Neutrophil (primary cell): ENCODE data around the gene GOLGA1.

Source experiments
- H3K27ac ChIP-seq: fragments of 200-600 bp; sonication (generic); 2 replicates; pipeline ENCODE4 v1.5.1; 2016; ENCODE audit warnings: mild to moderate bottlenecking, moderate library complexity
- H3K27me3 ChIP-seq: fragments of 200-600 bp; sonication (generic); 2 replicates; pipeline ENCODE4 v1.6.0; 2016; ENCODE audit warnings: mild to moderate bottlenecking
- H3K36me3 ChIP-seq: fragments of 200-600 bp; sonication (generic); 2 replicates; pipeline ENCODE4 v1.5.1; 2017
- H3K4me1 ChIP-seq, 2 experiments: fragments of 200-600 bp in 1 of 2; sonication (generic) in 1 of 2; 1 replicate in 1 of 2; 2 replicates in 1 of 2; pipeline versions ENCODE4 v1.5.1 to v1.6.1; 2013 to 2016; ENCODE audit warnings: low read depth in 1 of 2, low read length in 1 of 2, mild to moderate bottlenecking in 1 of 2, moderate library complexity in 1 of 2; ENCODE audit not compliant: control insufficient read depth in 1 of 2, insufficient read depth in 1 of 2
- H3K4me3 ChIP-seq, 2 experiments: fragments of 200-600 bp in 1 of 2; sonication (generic) in 1 of 2; 1 replicate in 1 of 2; 2 replicates in 1 of 2; pipeline ENCODE4 v1.5.1; 2013 to 2016; ENCODE audit warnings: low read depth in 1 of 2, low read length in 1 of 2, mild to moderate bottlenecking in 1 of 2, moderate library complexity in 1 of 2
- H3K9me3 ChIP-seq: fragments of 200-600 bp; sonication (generic); 2 replicates; pipeline ENCODE4 v1.5.1; 2016
- CTCF ChIP-seq: fragments of 200-600 bp; sonication (generic); IDR thresholded peaks from 2 replicates; pipeline ENCODE4 v1.5.1; 2016; ENCODE audit warnings: antibody characterized with exemption

Gene GOLGA1

GRCh38 chr9:124877021-124877782 is 63.7 kb downstream of the GOLGA1 start:
- Histone ChIP-seq H3K4me1 (no peaks in the 10 kb centered on the region), H3K27ac (no peak overlapping the region), H3K36me3 (peaks cover 89% of the 10 kb centered on the region), H3K4me3 (no peak overlapping the region), H3K9me3 (no peaks in the 10 kb centered on the region), H3K27me3 (no peaks in the 10 kb centered on the region)
- no peak for TF ChIP-seq CTCF

GRCh38 chr9:124875501-124875900 is 65.4 kb downstream of the GOLGA1 start:
- Histone ChIP-seq H3K27me3 (no peaks in the 10 kb centered on the region), H3K9me3 (no peaks in the 10 kb centered on the region), H3K4me3 (no peak overlapping the region), H3K36me3 (peaks cover 77% of the 10 kb centered on the region), H3K27ac (no peak overlapping the region), H3K4me1 (peaks cover 4 to 11% of the 10 kb centered on the region in 2 experiments)
- TF ChIP-seq CTCF = no peak

- Histone ChIP-seq H3K36me3 (peaks cover 59% of the 10 kb centered on the region), H3K4me1 (peaks cover 16 to 25% of the 10 kb centered on the region in 2 experiments), H3K9me3 (no peaks in the 10 kb centered on the region), H3K27me3 (no peaks in the 10 kb centered on the region), H3K27ac (no peak overlapping the region), H3K4me3 (no peak overlapping the region)
- TF ChIP-seq CTCF = no peak
Measured at GRCh38 chr9:124873664-124874063, 67.2 kb downstream of the GOLGA1 start.

GRCh38 chr9:124871156-124871561 is 69.7 kb downstream of the GOLGA1 start:
- no peak for TF ChIP-seq CTCF
- Histone ChIP-seq H3K27ac (no peak overlapping the region), H3K4me1 (peaks cover 24 to 34% of the 10 kb centered on the region in 2 experiments), H3K9me3 (no peaks in the 10 kb centered on the region), H3K27me3 (no peaks in the 10 kb centered on the region), H3K36me3 (peaks cover 34% of the 10 kb centered on the region), H3K4me3 (peak overlapping the region in 1 of 2 experiments; percentile 93)

GRCh38 chr9:124870723-124871122 is 70.2 kb downstream of the GOLGA1 start:
- Histone ChIP-seq H3K27me3 (no peaks in the 10 kb centered on the region), H3K27ac (peak overlapping the region; percentile 91), H3K36me3 (peaks cover 30% of the 10 kb centered on the region), H3K4me1 (peaks cover 24 to 34% of the 10 kb centered on the region in 2 experiments), H3K4me3 (peak overlapping the region in 1 of 2 experiments; percentile 93), H3K9me3 (no peaks in the 10 kb centered on the region)
- TF ChIP-seq CTCF = no peak
